Stomach (tissue), 9 donors: ENCODE data around the gene MINPP1. TPM values are rescaled to one million over a fixed set of nuclear protein-coding genes. Genes with fewer than 3 reads are reported as not detected.

Source experiments
- DNase-seq, 2 donors: peaks; one replicate each; pipeline versions ENCODE4 v3.0.0 to v3.0.0-alpha.2; 2013 to 2019
- H3K27ac ChIP-seq, 5 donors: fragments of 200-600 bp in 4 of 5; sonication (generic) in 4 of 5; one replicate each; pipeline ENCODE4 v1.5.1; 2013 to 2019; ENCODE audit warnings: mild to moderate bottlenecking in 1 of 5, moderate library complexity in 1 of 5
- H3K27me3 ChIP-seq, 3 donors: fragments of 200-600 bp; sonication (generic); one replicate each; pipeline ENCODE4 v1.5.1; 2017 to 2019; ENCODE audit warnings: mixed run types in 1 of 3
- H3K36me3 ChIP-seq, 4 donors: fragments of 200-600 bp; sonication (generic); 1 replicate in 3 of 4; 2 replicates in 1 of 4; pipeline ENCODE4 v1.5.1; 2016 to 2019
- H3K4me1 ChIP-seq, 4 donors: fragments of 200-600 bp; sonication (generic); one replicate each; pipeline ENCODE4 v1.5.1; 2016 to 2019
- H3K4me3 ChIP-seq, 4 donors: fragments of 200-600 bp; sonication (generic) in 3 of 4; one replicate each; pipeline ENCODE4 v1.5.1; 2016 to 2019; ENCODE audit warnings: mild to moderate bottlenecking in 1 of 4
- H3K9me3 ChIP-seq, 4 donors: fragments of 200-600 bp; sonication (generic); one replicate each; pipeline ENCODE4 v1.5.1; 2016 to 2019
- CTCF ChIP-seq, 7 experiments: fragments of 450-650 bp in 4 of 7; fragments of 200-600 bp in 3 of 7; sonication (generic) in 3 of 7; IDR thresholded peaks; one replicate each; pipeline ENCODE4 v1.5.1; 2016 to 2019; ENCODE audit warnings: antibody characterized with exemption in 7 of 7, control low read depth in 2 of 7, mild to moderate bottlenecking in 1 of 7
- EP300 ChIP-seq: sonication (generic); formaldehyde crosslinking; IDR thresholded peaks from one replicate; pipeline ENCODE4 v1.6.1; 2017; ENCODE audit warnings: antibody characterized with exemption
- POLR2A ChIP-seq, 4 donors: fragments of 450-650 bp; IDR thresholded peaks; one replicate each; pipeline ENCODE4 v1.6.1; 2016; ENCODE audit warnings: antibody characterized with exemption in 4 of 4, control low read depth in 2 of 4, mild to moderate bottlenecking in 1 of 4, moderate library complexity in 1 of 4
- POLR2AphosphoS5 ChIP-seq, 3 donors: sonication (generic); formaldehyde crosslinking; IDR thresholded peaks; one replicate each; pipeline ENCODE4 v1.6.1; 2016; ENCODE audit warnings: antibody characterized with exemption in 3 of 3
- WGBS, 5 donors: extraction: QIAGEN DNeasy Blood & Tissue Kit in 3 of 5; methylation state at CpG; one replicate each; pipeline versions ENCODE4 v1.1.5 to v1.1.7; 2013 to 2018; 5-methylcytosine and 5-hydroxymethylcytosine counted together
- intact Hi-C: fragments of 100-400 bp; cut with DNase I; formaldehyde crosslinking; loops from one replicate; pipeline ENCODE4 v1.15.1; 2023; ENCODE audit warnings: low total_unique reads
- polyA plus RNA-seq, 3 donors: library from polyadenylated mRNA; stranded (reverse); fragments of 200-250 nt; gene quantifications; one replicate each; pipeline ENCODE4 v1.2.3, GENCODE V29; 2013
- total RNA-seq, 5 donors: library from RNA; depleted of rRNA; stranded (reverse); fragments of >200 nt; gene quantifications; one replicate each; pipeline versions ENCODE4 v1.1.0 to v1.2.3, GENCODE V29; 2014 to 2016
- donor health status: healthy with polysubstance abuse.
- donor health status: Bipolar disorder and iron deficiency.
- donor health status: healthy.

MINPP1 gene
- total and polyA plus RNA-seq, 8 donors, result 0.89 to 19.4 (median 6.6) TPM

- WGBS, 5 donors, result 74 to 92% (median 85%) methylated on average over 3 of the region's 3 CpGs
- H3K27ac ChIP-seq, result peak overlapping the region in 1 of 5 donors; percentile 21
- H3K9me3 ChIP-seq, result peaks cover 0 to 4% (median 0%) of the 10 kb centered on the region in 4 donors
- no peaks in the 10 kb centered on the region for H3K27me3 ChIP-seq
- no peak for DNase-seq
- no peak overlapping the region for H3K4me3 ChIP-seq
- TF ChIP-seq POLR2AphosphoS5 (IDR thresholded peaks at IDR 0.05), result no peak
- TF ChIP-seq CTCF (IDR thresholded peaks at IDR 0.05), result no peak
- intact Hi-C loops, result no loop called here
- peaks cover 0 to 21% (median 3%) of the 10 kb centered on the region in 4 donors for H3K4me1 ChIP-seq
- H3K36me3 ChIP-seq, result peaks cover 9 to 23% (median 20%) of the 10 kb centered on the region in 4 donors
These were observed 29.6 kb downstream of the MINPP1 start for GRCh38 chr10:87534173-87534858.

- 84 to 90% (median 88%) methylated on average over 7 of the region's 7 CpGs for WGBS, 5 donors
- peaks cover 0 to 5% (median 0%) of the 10 kb centered on the region in 4 donors for H3K4me1 ChIP-seq
- DNase-seq, result no peak
- no peak for TF ChIP-seq EP300
- no peak for TF ChIP-seq CTCF (IDR thresholded peaks at IDR 0.05)
- TF ChIP-seq POLR2AphosphoS5 (IDR thresholded peaks at IDR 0.05), result no peak
- no peak for TF ChIP-seq POLR2A (IDR thresholded peaks at IDR 0.05)
- no peak overlapping the region for H3K4me3 ChIP-seq
- H3K9me3 ChIP-seq, result peaks cover 0 to 14% (median 8%) of the 10 kb centered on the region in 4 donors
- H3K36me3 ChIP-seq, result peaks cover 0 to 26% (median 23%) of the 10 kb centered on the region in 4 donors
- H3K27me3 ChIP-seq, result no peaks in the 10 kb centered on the region
- no peak overlapping the region for H3K27ac ChIP-seq
- intact Hi-C loops, result no loop called here
These were observed 33.7 kb downstream of the MINPP1 start for GRCh38 chr10:87538092-87539015.

DNA sequence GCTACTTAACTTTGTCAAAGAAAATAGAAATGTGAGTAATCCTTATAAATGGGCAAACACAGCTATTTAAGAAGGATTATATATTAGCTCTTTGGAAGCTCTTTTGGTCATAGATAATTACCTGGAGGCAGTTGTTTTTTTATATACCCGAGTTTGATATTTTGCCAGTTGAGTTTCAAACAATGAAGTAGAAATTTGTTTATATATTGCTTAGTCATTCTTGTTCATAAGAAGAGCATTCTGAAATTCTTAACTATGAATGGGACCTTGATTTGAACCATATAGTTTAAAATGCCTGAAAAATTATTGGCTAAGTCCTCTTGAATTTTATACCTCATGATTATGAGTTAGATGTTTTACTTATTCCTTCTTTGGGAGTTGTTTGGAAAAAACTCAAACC, 36.4 kb downstream of the MINPP1 start:
- TF ChIP-seq POLR2A (IDR thresholded peaks at IDR 0.05) (no peak), CTCF (IDR thresholded peaks at IDR 0.05) (no peak), EP300 (no peak), POLR2AphosphoS5 (IDR thresholded peaks at IDR 0.05) (no peak)
- intact Hi-C loops, result no loop called here
- DNase-seq, result no peak
- H3K4me3 ChIP-seq, result no peak overlapping the region
- no peak overlapping the region for H3K27ac ChIP-seq
- H3K4me1 ChIP-seq, result peaks cover 0 to 7% (median under 1%) of the 10 kb centered on the region in 4 donors
- H3K36me3 ChIP-seq, result peaks cover 0 to 28% (median 23%) of the 10 kb centered on the region in 4 donors
- 35 to 55% (median 51%) methylated on average over 1 of the region's 1 CpG for WGBS, 5 donors
- H3K9me3 ChIP-seq, result peaks cover 0 to 14% (median 9%) of the 10 kb centered on the region in 4 donors
- H3K27me3 ChIP-seq, result no peaks in the 10 kb centered on the region

DNA sequence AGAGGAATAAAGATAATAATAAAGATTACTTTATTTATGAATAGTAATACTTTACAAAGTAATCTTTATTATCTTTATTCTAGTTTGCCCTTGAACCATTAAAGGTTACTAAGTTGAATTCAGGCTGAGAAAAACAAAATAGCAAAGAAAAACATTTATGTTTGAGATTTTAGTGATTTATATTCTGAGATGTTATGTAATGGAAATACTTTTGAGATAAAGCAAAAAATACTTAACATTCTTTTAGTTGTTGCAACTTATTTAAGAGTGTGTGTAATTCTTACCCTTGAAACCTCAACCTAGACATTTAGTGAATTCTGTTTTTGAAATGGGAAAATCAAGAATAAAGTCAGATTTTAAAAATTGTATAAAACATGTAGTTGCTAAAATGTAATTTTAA, 40.0 kb downstream of the MINPP1 start:
- Histone ChIP-seq H3K4me3 (no peak overlapping the region), H3K27me3 (no peaks in the 10 kb centered on the region), H3K27ac (no peak overlapping the region), H3K36me3 (peaks cover 0 to 39% (median 28%) of the 10 kb centered on the region in 4 donors), H3K4me1 (peaks cover 0 to 7% (median 2%) of the 10 kb centered on the region in 4 donors), H3K9me3 (peaks cover 0 to 14% (median 9%) of the 10 kb centered on the region in 4 donors)
- TF ChIP-seq EP300, result no peak
- no peak for TF ChIP-seq POLR2AphosphoS5 (IDR thresholded peaks at IDR 0.05)
- TF ChIP-seq POLR2A (IDR thresholded peaks at IDR 0.05), result no peak
- TF ChIP-seq CTCF (IDR thresholded peaks at IDR 0.05), result no peak
- intact Hi-C loops, result no loop called here
- DNase-seq, result no peak
